Dendritic cell treated with granulocyte-macrophage colony-stimulating factor and Interleukin-4, amounts not matched to agents 40 ng/mL and 50 ng/mL, for 4 days (primary cell): Measurements from ENCODE around the gene TP53I11.

Experiments
- H3K27ac Mint-ChIP-seq: one replicate; pipeline ENCODE4 v1.8.0; 2022; ENCODE audit warnings: mild to moderate bottlenecking, mixed read lengths
- H3K27me3 Mint-ChIP-seq: one replicate; pipeline ENCODE4 v1.8.0; 2022; ENCODE audit warnings: mild to moderate bottlenecking, mixed read lengths
- H3K36me3 Mint-ChIP-seq: one replicate; pipeline ENCODE4 v1.8.0; 2022; ENCODE audit warnings: low read depth, mixed read lengths
- H3K4me1 Mint-ChIP-seq: one replicate; pipeline ENCODE4 v1.8.0; 2022; ENCODE audit warnings: low read depth, mixed read lengths
- H3K4me3 Mint-ChIP-seq: one replicate; pipeline ENCODE4 v1.8.0; 2022; ENCODE audit warnings: mild to moderate bottlenecking, moderate library complexity, mixed read lengths
- H3K9me3 Mint-ChIP-seq: one replicate; pipeline ENCODE4 v1.8.0; 2022; ENCODE audit warnings: mixed read lengths
- intact Hi-C: fragments of 100-400 bp; cut with micrococcal nuclease; formaldehyde crosslinking; loops from one replicate; pipeline ENCODE4 v1.15.0; 2022

TP53I11 gene

DNA sequence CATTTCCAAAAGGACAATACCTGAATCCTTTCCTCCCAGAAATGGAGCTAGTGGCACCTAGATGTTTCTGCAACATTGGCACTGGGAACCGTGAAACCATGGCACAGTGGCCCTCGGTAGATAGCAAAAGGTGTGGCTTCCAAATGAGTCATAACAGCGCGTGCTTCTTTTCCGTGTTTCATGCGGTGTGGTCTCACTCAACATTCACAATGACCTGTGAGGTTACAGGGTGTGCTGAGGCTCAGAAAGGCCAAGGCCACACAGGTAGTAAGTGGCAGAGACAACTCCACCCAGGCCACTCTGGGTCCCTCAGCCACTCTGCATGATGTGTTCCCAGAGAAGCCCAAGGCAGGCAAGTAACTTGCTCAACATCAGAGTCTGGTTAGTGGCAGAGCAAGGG, 67.4 kb downstream of the TP53I11 start:
- H3K36me3 Mint-ChIP-seq = no peaks in the 10 kb centered on the region
- no peak overlapping the region for H3K27ac Mint-ChIP-seq
- no peaks in the 10 kb centered on the region for H3K4me1 Mint-ChIP-seq
- no peaks in the 10 kb centered on the region for H3K9me3 Mint-ChIP-seq
- H3K4me3 Mint-ChIP-seq = no peak overlapping the region
- intact Hi-C loops = no loop called here
- H3K27me3 Mint-ChIP-seq = peaks cover 26% of the 10 kb centered on the region
